A673 (cell line): ENCODE measurements around the gene ZNF516.

Experiments
- CTCF ChIP-seq: fragments of 300-800, 200-600 bp; sonication (generic); conservative IDR thresholded peaks from 2 replicates; pipeline ENCODE4 v1.5.1; 2017; ENCODE audit warnings: low read depth, mild to moderate bottlenecking, antibody characterized with exemption, low read length, moderate library complexity, mixed read lengths
- EZH2 ChIP-seq: fragments of 200-600 bp; sonication (generic); IDR thresholded peaks from 2 replicates; pipeline ENCODE4 v1.6.1; 2017; ENCODE audit warnings: borderline replicate concordance, low read depth, mild to moderate bottlenecking, mixed read lengths, antibody characterized with exemption, low read length; ENCODE audit not compliant: poor library complexity, severe bottlenecking

GRCh38 chr18:76373297-76373696 lies 121.7 kb downstream of the ZNF516 start:
- no peak for TF ChIP-seq EZH2
- TF ChIP-seq CTCF: no peak
